ENCODE measurements around the gene CRKL.
"Not testable (repeated sequence)": the region's sequence is repeated elsewhere in the genome, so short reads cannot be mapped to it uniquely, and the experiment has no call there.

The CRKL gene

DNA sequence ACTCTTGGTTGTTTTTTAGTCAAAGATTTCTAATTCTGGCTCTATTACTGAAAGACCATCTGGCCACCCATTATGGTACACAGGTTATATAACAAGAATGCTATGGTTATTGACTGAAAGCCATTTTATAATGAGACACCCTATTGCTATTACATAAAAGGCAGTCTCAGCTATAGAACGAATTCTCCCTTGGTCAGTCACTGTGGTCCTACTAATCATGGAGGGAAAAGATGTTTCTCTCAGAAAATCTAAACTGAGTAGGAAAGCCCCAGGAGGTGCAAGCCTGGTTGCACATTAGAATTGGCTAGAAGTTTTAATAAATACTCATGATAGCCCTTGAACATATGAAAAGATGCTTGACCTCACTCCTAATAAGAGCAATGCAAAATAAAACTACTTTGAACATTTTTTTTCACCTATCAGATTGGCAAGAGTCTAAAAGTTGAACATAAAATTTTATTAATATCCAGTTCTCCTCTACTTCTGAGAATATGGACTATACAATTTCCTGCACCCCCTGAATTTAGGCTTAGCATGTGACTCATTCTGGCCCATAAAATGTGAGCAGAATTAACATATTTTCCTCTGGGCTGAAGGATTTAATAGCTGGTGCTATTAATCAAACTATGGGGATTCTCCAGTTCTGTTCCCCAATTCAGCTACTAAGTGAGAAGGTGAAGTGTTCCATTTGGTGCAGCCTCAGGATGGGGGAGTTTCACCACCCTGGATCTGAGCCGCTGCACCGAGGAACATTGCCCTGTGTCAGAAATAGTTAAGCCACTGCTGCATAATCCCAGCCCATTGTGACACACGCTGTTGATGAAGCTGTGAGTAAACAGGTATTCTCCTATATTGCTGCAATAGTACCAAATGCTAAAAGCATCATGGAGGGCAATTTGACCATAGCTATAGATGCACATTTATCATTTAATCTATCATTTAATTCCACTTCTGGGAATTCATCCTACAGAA is 11.5 kb upstream of the CRKL start:
- H3K27ac Mint-ChIP-seq (ENCODE audit: low read depth): no peak overlapping the region
- no peaks in the 10 kb centered on the region for H3K4me1 Mint-ChIP-seq
- no peaks in the 10 kb centered on the region for H3K36me3 Mint-ChIP-seq (ENCODE audit: insufficient read depth)
- DNase-seq (ENCODE audit: low spot score in 2 of 2): no peak
- no peaks in the 10 kb centered on the region for H3K9me3 Mint-ChIP-seq
- ATAC-seq (replicated peaks; ENCODE audit: extremely low read depth, poor library complexity, severe bottlenecking): no peak
- no peak overlapping the region for H3K4me3 Mint-ChIP-seq
- H3K27me3 Mint-ChIP-seq: no peaks in the 10 kb centered on the region

DNA sequence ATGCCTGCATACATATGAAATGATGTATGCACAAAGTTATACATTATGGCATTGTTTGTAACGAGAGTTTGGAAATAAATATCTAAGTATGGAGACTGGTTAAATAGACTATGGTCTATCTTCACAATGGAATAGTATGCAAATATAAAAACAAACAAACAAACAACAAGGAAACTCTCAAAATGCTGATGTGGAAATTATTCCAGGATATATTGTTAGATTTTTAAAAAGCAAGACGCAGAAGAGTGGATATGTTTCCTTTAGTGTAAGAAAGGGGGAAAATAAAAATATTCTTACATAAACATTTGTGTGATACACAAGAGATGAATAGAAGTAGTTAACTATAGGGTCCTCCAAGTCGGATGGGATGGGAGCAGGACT is 10.8 kb upstream of the CRKL start:
- Mint-ChIP-seq H3K4me1 (no peaks in the 10 kb centered on the region), H3K36me3 (ENCODE audit: insufficient read depth) (no peaks in the 10 kb centered on the region), H3K27me3 (no peaks in the 10 kb centered on the region), H3K4me3 (no peak overlapping the region), H3K27ac (ENCODE audit: low read depth) (no peak overlapping the region), H3K9me3 (no peaks in the 10 kb centered on the region)
- no peak for ATAC-seq (replicated peaks; ENCODE audit: extremely low read depth, poor library complexity, severe bottlenecking)
- DNase-seq (ENCODE audit: low spot score in 2 of 2): no peak

DNA sequence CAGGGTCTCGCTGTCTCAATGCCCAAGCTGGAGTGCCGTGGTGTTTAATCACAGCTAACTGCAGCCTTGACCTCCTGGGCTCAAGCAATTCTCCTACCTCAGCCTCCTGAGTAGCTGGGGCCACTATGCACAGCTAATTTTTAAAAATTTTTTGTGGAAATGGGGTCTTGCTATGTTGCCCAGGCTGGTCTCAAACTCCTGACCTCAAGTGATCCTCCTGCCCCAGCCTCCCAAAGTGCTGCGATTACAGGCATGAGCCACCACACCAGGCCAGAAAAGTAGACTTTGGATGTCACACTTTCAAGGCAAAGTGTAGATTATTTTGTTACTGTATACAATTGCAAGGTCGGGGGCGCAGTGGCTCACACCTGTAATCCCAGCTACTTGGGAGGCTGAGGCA is 8.5 kb upstream of the CRKL start:
- not testable (repeated sequence) for H3K9me3 Mint-ChIP-seq; DNase-seq (ENCODE audit: low spot score in 2 of 2); ATAC-seq (replicated peaks; ENCODE audit: extremely low read depth, poor library complexity, severe bottlenecking); H3K4me3 Mint-ChIP-seq; H3K27me3 Mint-ChIP-seq; H3K4me1 Mint-ChIP-seq; H3K36me3 Mint-ChIP-seq (ENCODE audit: insufficient read depth); H3K27ac Mint-ChIP-seq (ENCODE audit: low read depth)

DNA sequence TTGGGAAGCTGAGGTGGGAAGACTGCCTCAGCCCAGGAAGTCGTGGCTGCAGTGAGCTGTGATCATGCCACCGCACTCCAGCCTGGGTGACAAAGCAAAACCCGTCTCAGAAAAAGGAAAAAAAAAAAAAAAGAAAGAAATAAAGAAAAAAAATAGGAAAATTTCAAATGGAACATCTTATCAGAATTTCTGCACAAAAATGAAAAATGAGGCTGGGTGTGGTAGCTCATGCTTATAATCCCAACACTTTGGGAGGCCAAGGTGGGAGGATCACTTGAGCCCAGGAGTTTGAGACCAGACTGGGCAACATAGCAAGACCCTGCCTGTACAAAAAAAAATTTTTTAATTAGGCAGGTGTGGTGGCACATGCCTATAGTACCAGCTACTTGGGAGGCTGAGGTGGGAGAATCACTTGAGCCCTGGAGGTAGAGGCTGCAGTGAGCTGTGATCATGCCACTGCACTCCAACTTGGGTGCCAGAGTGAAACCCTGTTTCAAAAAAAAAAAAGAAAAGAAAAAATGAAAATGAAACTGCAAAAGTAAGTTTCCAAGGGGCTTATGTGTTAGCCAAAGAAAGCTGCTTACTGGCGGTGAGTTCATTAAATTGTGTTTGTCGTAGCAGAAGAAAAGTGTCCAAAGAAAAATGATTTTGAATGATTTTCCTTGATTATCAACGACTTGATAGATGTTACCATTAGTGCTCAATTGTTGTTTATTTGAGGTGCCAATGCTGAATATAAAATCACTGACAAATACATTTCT is 7.5 kb upstream of the CRKL start:
- DNase-seq (ENCODE audit: low spot score in 2 of 2) (no peak), ATAC-seq (replicated peaks; ENCODE audit: extremely low read depth, poor library complexity, severe bottlenecking) (no peak)
- no peak overlapping the region for H3K4me3 Mint-ChIP-seq

DNA sequence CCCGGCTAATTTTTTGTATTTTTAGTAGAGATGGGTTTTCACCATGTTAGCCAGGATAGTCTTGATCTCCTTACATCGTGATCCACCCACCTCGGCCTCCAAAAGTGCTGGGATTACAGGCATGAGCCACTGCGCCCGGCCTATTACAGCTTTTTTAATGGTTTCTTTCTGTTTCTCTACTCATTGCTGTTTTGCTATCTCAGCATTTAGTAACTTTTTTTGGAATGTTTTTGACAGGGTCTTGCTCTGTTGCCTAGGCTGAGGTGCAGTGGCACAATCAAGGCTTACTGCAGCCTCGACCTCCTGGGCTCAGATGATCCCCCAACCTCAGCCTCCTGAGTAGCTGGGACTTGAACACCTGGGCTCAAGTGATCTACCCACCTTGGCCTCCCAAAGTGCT is 4.7 kb upstream of the CRKL start:
- DNase-seq (ENCODE audit: low spot score in 2 of 2) (no peak), ATAC-seq (replicated peaks; ENCODE audit: extremely low read depth, poor library complexity, severe bottlenecking) (no peak)
- H3K4me1 Mint-ChIP-seq: peaks cover 16% of the 10 kb centered on the region
- no peaks in the 10 kb centered on the region for H3K27me3 Mint-ChIP-seq
- H3K27ac Mint-ChIP-seq (ENCODE audit: low read depth): no peak overlapping the region
- no peaks in the 10 kb centered on the region for H3K9me3 Mint-ChIP-seq
- H3K36me3 Mint-ChIP-seq (ENCODE audit: insufficient read depth): peaks cover 3% of the 10 kb centered on the region
- H3K4me3 Mint-ChIP-seq: no peak overlapping the region

More for the DNA sequence above, 7.5 kb upstream of the CRKL start:
- no peaks in the 10 kb centered on the region for H3K27me3 Mint-ChIP-seq
- no peaks in the 10 kb centered on the region for H3K9me3 Mint-ChIP-seq
- H3K4me1 Mint-ChIP-seq: no peaks in the 10 kb centered on the region
- H3K27ac Mint-ChIP-seq (ENCODE audit: low read depth): no peak overlapping the region
- H3K36me3 Mint-ChIP-seq (ENCODE audit: insufficient read depth): no peaks in the 10 kb centered on the region

DNA sequence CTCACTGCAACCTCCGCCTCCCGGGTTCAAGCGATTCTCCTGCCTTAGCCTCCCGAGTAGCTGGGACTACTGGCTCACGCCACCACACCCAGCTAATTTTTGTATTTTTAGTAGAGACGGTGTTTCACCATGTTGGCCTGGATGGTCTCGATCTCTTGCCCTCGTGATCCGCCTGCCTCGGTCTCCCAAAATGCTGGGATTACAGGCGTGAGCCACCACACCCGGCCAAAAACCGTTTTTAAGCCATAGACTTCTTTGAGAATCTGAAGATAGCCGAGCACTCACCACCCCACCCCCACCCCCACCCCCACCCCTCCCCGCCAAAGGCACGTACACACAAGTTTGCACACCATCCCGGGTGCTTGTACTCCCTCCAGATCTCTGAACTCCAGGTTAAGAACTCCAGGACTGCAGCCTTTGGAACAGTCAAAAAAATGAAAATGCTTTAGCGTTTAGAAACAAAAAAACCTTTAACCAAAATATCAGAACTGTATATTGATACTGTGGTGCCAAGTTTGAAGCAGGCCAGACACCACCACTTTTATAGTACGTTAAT is 1.5 kb downstream of the CRKL start:
- Mint-ChIP-seq H3K27me3 (no peaks in the 10 kb centered on the region), H3K36me3 (ENCODE audit: insufficient read depth) (peaks cover 20% of the 10 kb centered on the region), H3K4me1 (peaks cover 56% of the 10 kb centered on the region), H3K9me3 (no peaks in the 10 kb centered on the region), H3K4me3 (peak overlapping the region; percentile 75), H3K27ac (ENCODE audit: low read depth) (peak overlapping the region; percentile 85)
- ATAC-seq (replicated peaks; ENCODE audit: extremely low read depth, poor library complexity, severe bottlenecking) (no peak), DNase-seq (ENCODE audit: low spot score in 2 of 2) (no peak)

DNA sequence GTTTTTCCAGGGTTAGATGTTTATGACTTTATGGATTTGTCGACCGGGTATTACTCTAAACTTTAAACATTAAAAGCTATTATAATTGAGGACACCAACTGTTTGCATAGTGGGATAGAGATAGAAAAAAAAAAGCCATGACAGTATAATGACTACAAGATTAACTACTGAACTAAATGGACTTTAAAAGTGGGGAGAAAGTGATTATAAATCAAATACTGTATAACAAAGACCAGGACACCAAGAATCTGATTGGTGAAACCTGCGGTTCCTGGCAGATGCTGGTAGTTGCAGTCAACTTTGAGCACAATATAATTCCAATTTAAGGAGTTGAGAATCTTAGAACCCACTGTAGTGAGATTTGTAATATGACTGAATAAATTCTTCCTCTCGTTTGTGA is 2.5 kb downstream of the CRKL start:
- Mint-ChIP-seq H3K27ac (ENCODE audit: low read depth) (peak overlapping the region; percentile 85), H3K27me3 (no peaks in the 10 kb centered on the region), H3K9me3 (no peaks in the 10 kb centered on the region), H3K4me3 (peak overlapping the region; percentile 75), H3K36me3 (ENCODE audit: insufficient read depth) (peaks cover 23% of the 10 kb centered on the region), H3K4me1 (peaks cover 61% of the 10 kb centered on the region)
- ATAC-seq (replicated peaks; ENCODE audit: extremely low read depth, poor library complexity, severe bottlenecking): no peak
- no peak for DNase-seq (ENCODE audit: low spot score in 2 of 2)

DNA sequence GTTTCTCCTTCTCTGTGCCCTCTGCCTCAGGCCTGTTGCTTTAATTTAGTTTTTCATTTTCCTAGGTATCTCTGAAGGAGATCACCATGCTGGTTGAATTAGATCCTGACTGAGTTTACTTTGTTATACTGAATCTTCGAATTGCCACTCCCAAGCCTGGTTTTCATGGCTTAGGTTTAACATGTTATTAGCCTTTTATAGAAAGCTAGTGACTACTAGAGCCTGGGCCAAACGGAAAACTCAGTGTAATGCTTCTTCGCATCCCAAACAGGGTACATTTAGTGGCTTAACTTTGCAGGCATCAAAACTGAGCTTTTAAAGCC is 3.6 kb downstream of the CRKL start:
- Mint-ChIP-seq H3K36me3 (ENCODE audit: insufficient read depth) (peaks cover 28% of the 10 kb centered on the region), H3K9me3 (no peaks in the 10 kb centered on the region), H3K27me3 (no peaks in the 10 kb centered on the region), H3K4me3 (peak overlapping the region; percentile 75), H3K27ac (ENCODE audit: low read depth) (peak overlapping the region; percentile 85), H3K4me1 (peaks cover 64% of the 10 kb centered on the region)
- no peak for DNase-seq (ENCODE audit: low spot score in 2 of 2)
- ATAC-seq (replicated peaks; ENCODE audit: extremely low read depth, poor library complexity, severe bottlenecking): no peak

DNA sequence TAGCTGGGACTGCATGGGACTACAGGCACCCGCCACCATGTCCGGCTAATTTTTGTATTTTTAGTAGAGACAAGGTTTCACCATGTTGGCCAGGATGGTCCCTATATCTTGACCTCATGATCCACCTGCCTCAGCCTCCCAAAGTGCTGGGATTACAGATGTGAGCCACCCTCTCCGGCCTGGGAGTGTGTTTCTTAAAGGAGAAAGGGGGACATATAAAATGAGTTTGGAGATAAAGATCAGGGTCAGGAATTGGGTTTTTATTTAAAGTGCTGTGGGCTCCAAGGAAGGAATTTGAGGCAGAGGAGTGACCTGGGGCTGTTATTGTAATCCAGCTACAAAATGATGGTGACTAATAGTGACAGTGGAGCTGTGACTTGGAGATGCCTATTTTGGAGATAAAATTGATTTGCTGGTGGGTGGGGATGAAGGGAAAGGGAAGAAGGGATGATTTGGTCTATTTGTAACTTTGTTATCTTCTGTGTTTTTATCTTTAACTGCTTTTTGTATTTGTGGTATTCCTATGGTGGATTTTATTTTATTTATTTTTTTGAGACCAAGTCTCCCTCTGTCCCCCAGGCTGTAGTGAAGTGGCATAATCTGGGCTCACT is 5.0 kb downstream of the CRKL start:
- H3K4me1 Mint-ChIP-seq: peaks cover 62% of the 10 kb centered on the region
- H3K9me3 Mint-ChIP-seq: no peaks in the 10 kb centered on the region
- H3K36me3 Mint-ChIP-seq (ENCODE audit: insufficient read depth): peaks cover 28% of the 10 kb centered on the region
- H3K27me3 Mint-ChIP-seq: no peaks in the 10 kb centered on the region
- H3K27ac Mint-ChIP-seq (ENCODE audit: low read depth): peak overlapping the region; percentile 85
- peak overlapping the region; percentile 75 for H3K4me3 Mint-ChIP-seq
- DNase-seq (ENCODE audit: low spot score in 2 of 2) (no peak), ATAC-seq (replicated peaks; ENCODE audit: extremely low read depth, poor library complexity, severe bottlenecking) (no peak)

DNA sequence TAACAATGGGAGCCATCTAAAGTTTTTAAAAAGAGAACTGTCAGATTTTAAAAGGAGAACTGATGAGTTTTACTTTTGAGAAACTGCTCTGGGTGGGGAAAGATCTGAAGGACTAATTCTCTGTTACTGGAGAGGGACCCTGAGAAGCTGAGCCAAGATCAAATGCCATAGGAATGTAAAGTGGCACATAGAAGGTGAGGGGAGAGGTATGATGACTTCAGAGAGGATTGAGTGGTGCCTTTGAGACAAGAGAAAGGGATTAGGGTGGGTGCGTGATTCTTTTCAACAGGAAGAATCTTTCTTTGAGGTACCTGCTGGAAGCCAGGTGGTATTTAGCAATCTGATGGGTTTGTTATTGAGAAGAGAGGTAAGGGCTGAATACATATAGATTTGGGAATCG is 9.0 kb downstream of the CRKL start:
- DNase-seq (ENCODE audit: low spot score in 2 of 2): no peak
- Mint-ChIP-seq H3K27me3 (no peaks in the 10 kb centered on the region), H3K36me3 (ENCODE audit: insufficient read depth) (peaks cover 26% of the 10 kb centered on the region), H3K4me1 (peaks cover 53% of the 10 kb centered on the region), H3K4me3 (peak overlapping the region; percentile 33), H3K27ac (ENCODE audit: low read depth) (peak overlapping the region; percentile 62), H3K9me3 (no peaks in the 10 kb centered on the region)
- no peak for ATAC-seq (replicated peaks; ENCODE audit: extremely low read depth, poor library complexity, severe bottlenecking)

DNA sequence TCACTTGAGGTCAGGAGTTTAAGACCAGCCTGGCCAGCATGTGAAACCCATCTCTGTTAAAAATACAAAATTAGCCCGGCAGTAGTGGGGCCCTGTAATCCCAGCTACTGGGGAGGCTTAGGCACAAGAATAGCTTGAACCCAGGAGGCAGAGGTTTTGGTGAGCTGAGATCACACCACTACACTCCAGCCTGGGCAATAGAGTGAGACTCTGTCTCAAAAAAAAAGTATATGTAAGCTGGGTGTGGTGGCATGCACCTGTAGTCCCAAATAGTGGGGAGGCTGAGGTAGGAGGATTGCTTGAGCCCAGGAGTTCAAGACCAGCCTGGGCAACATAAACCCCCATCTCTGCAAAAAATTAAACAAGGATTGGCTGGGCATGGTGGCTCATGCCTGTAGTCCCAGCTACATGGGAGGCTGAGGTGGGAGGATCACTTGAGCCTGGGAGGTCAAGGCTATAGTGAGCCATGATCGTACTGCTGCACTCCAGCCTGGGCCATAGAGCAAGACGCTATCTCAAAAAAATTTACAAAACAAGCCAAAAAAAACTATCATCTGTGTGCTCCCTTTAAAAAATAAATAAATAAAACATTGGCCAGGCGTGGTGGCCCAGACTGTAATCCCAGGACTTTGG is 10.8 kb downstream of the CRKL start:
- Mint-ChIP-seq H3K4me1 (peaks cover 52% of the 10 kb centered on the region), H3K9me3 (no peaks in the 10 kb centered on the region), H3K36me3 (ENCODE audit: insufficient read depth) (peaks cover 22% of the 10 kb centered on the region), H3K4me3 (no peak overlapping the region), H3K27ac (ENCODE audit: low read depth) (no peak overlapping the region), H3K27me3 (no peaks in the 10 kb centered on the region)
- ATAC-seq (replicated peaks; ENCODE audit: extremely low read depth, poor library complexity, severe bottlenecking) (no peak), DNase-seq (ENCODE audit: low spot score in 2 of 2) (no peak)

DNA sequence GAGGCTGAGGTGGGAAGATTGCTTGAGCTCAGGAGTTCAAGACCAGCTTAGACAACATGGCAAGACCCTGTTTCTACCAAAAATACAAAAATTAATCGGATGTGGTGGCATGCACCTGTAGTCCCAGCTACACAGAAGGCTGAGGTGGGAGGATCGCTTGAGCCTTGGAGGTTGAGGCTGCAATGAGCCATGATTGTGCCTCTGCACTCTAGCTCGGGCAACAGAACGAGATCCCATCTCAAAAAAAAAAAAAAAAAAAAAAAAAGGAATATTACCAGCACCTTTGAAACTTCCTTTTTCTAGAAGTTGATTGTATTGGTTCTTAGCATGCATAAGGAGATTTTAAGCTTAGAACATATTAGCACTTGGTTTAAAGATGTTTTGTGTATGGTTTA is 11.4 kb downstream of the CRKL start:
- no peak overlapping the region for H3K4me3 Mint-ChIP-seq
- H3K27ac Mint-ChIP-seq (ENCODE audit: low read depth): no peak overlapping the region
- peaks cover 52% of the 10 kb centered on the region for H3K4me1 Mint-ChIP-seq

More for the DNA sequence above, 11.4 kb downstream of the CRKL start:
- ATAC-seq (replicated peaks; ENCODE audit: extremely low read depth, poor library complexity, severe bottlenecking) (no peak), DNase-seq (ENCODE audit: low spot score in 2 of 2) (no peak)
- no peaks in the 10 kb centered on the region for H3K9me3 Mint-ChIP-seq
- H3K27me3 Mint-ChIP-seq: no peaks in the 10 kb centered on the region
- peaks cover 24% of the 10 kb centered on the region for H3K36me3 Mint-ChIP-seq (ENCODE audit: insufficient read depth)

All from central memory CD8-positive, alpha-beta T cell (primary cell).